Testis (tissue), 2 donors: ENCODE measurements around the gene IRF2.

ENCODE experiments used
- CTCF ChIP-seq, 3 experiments: fragments of 450-650 bp in 2 of 3; fragments of 200-600 bp in 1 of 3; sonication (generic) in 1 of 3; IDR thresholded peaks; one replicate each; pipeline ENCODE4 v1.5.1; 2016 to 2019; ENCODE audit warnings: antibody characterized with exemption in 3 of 3, mild to moderate bottlenecking in 2 of 3, moderate library complexity in 1 of 3
- POLR2A ChIP-seq: fragments of 450-650 bp; IDR thresholded peaks from one replicate; pipeline ENCODE4 v1.6.1; 2017; ENCODE audit warnings: antibody characterized with exemption, mild to moderate bottlenecking, moderate library complexity

- TF ChIP-seq CTCF (IDR thresholded peaks at IDR 0.05) (no peak), POLR2A (no peak)
These were observed 30.0 kb upstream of the IRF2 start for GRCh38 chr4:184504385-184504784.
